Right cardiac atrium (tissue), 5 donors: ENCODE measurements around the gene BCL7C. TPM values are rescaled to one million over a fixed set of nuclear protein-coding genes. Genes with fewer than 3 reads are reported as not detected.
A peak's percentile ranks its signal among the peaks of the same experiment; 100 is the strongest.

Experiments used
- ATAC-seq, 2 donors: fragments of 200-7000 bp; cut with Tn5 transposase; one replicate each; pipeline versions ENCODE4 v1.8.0 to v1.9.1; 2020; ENCODE audit warnings: moderate library complexity in 2 of 2, mild to moderate bottlenecking in 1 of 2
- DNase-seq, 3 donors: peaks; one replicate each; pipeline ENCODE4 v3.0.0-alpha.2; 2020
- H3K27ac ChIP-seq: one replicate; pipeline ENCODE4 v1.5.1; 2013; ENCODE audit warnings: mild to moderate bottlenecking, low read length, control low read depth, moderate library complexity
- H3K27me3 ChIP-seq: one replicate; pipeline ENCODE4 v1.6.1; 2013; ENCODE audit not compliant: control insufficient read depth, insufficient read depth
- H3K4me1 ChIP-seq: one replicate; pipeline ENCODE4 v1.6.1; 2013; ENCODE audit warnings: low read length; ENCODE audit not compliant: control insufficient read depth, insufficient read depth
- H3K4me3 ChIP-seq: one replicate; pipeline ENCODE4 v1.5.1; 2013; ENCODE audit warnings: low read length, control low read depth
- H3K9me3 ChIP-seq: one replicate; pipeline ENCODE4 v1.6.1; 2013; ENCODE audit warnings: low read length; ENCODE audit not compliant: control insufficient read depth
- WGBS: extraction: QIAGEN DNeasy Blood & Tissue Kit; methylation state at CpG from one replicate; pipeline ENCODE4 v1.1.7; 2013; 5-methylcytosine and 5-hydroxymethylcytosine counted together
- intact Hi-C, 4 donors: fragments of 100-400 bp; cut with DNase I; formaldehyde crosslinking; loops; one replicate each; pipeline versions ENCODE4 v1.11.0 to v1.14.0; 2022 to 2023
- polyA plus RNA-seq: library from polyadenylated mRNA; stranded (reverse); fragments of 200-250 nt; gene quantifications from one replicate; pipeline ENCODE4 v1.2.3, GENCODE V29; 2013
- total RNA-seq, 4 donors: library from RNA; stranded (reverse); fragmentation: NEBNext Ultra II Directional; extraction: Animal tissue kit (Norgen Biotek cat#: 25700); gene quantifications; one replicate each; pipeline ENCODE4 v1.2.1, GENCODE V29; 2021
- donor health status: healthy with polysubstance abuse.
- donor health status: DM: no; HTN: yes; CAD: no.
- donor health status: DM: no; HTN: no; CAD: no.
- donor health status: DM: no; HTN: yes; CAD: no; lungs with severe emphysema.
- donor health status: DM: yes; HTN: yes; CAD: no.

Gene BCL7C
- total and polyA plus RNA-seq, 5 donors = 20.6 to 31.7 (median 29.2) TPM

GRCh38 chr16:30858829-30859423, 35.0 kb downstream of the BCL7C start:
- intact Hi-C loops = no loop called here
- ATAC-seq = no peak
- DNase-seq = no peak

GRCh38 chr16:30858111-30858495, 35.8 kb downstream of the BCL7C start:
- H3K4me3 ChIP-seq = no peak overlapping the region
- ATAC-seq (no peak), DNase-seq (no peak)
- H3K9me3 ChIP-seq = no peaks in the 10 kb centered on the region
- no peaks in the 10 kb centered on the region for H3K4me1 ChIP-seq
- intact Hi-C loops = no loop called here
- no peaks in the 10 kb centered on the region for H3K27me3 ChIP-seq
- H3K27ac ChIP-seq = no peak overlapping the region
- WGBS = 90% methylated on average over 3 of the region's 3 CpGs

More at GRCh38 chr16:30858829-30859423, 35.0 kb downstream of the BCL7C start:
- no peak overlapping the region for H3K4me3 ChIP-seq
- no peak overlapping the region for H3K27ac ChIP-seq
- no peaks in the 10 kb centered on the region for H3K4me1 ChIP-seq
- no peaks in the 10 kb centered on the region for H3K27me3 ChIP-seq
- WGBS = 73% methylated on average over 4 of the region's 4 CpGs
- no peaks in the 10 kb centered on the region for H3K9me3 ChIP-seq

- 98% methylated on average over 2 of the region's 2 CpGs for WGBS
- DNase-seq (no peak), ATAC-seq (no peak)
- no peaks in the 10 kb centered on the region for H3K27me3 ChIP-seq
- H3K9me3 ChIP-seq = no peaks in the 10 kb centered on the region
- intact Hi-C loops = no loop called here
- no peak overlapping the region for H3K27ac ChIP-seq
- H3K4me3 ChIP-seq = no peak overlapping the region
- no peaks in the 10 kb centered on the region for H3K4me1 ChIP-seq
Observed at GRCh38 chr16:30853758-30854157, 40.1 kb downstream of the BCL7C start.

- H3K4me3 ChIP-seq = no peak overlapping the region
- no peaks in the 10 kb centered on the region for H3K9me3 ChIP-seq
- no peak for DNase-seq
- no peaks in the 10 kb centered on the region for H3K27me3 ChIP-seq
- no peak overlapping the region for H3K27ac ChIP-seq
- WGBS = 70% methylated on average over 1 of the region's 1 CpG
- intact Hi-C loops = no loop called here
- no peak for ATAC-seq
- peaks cover 2% of the 10 kb centered on the region for H3K4me1 ChIP-seq
Observed at GRCh38 chr16:30850246-30850645, 43.6 kb downstream of the BCL7C start.

- intact Hi-C loops = loop anchor here in 1 of 4 donors (10.0 kb wide), 1 partner anchor 78 kb away; the partner anchor contains the start of gene FBXL19
- Histone ChIP-seq H3K27ac (no peak overlapping the region), H3K9me3 (no peaks in the 10 kb centered on the region), H3K4me3 (no peak overlapping the region), H3K27me3 (no peaks in the 10 kb centered on the region), H3K4me1 (peaks cover 4% of the 10 kb centered on the region)
- WGBS = 66% methylated on average over 4 of the region's 4 CpGs
- no peak for ATAC-seq
- DNase-seq = no peak
Observed at GRCh38 chr16:30846649-30847402, 47.1 kb downstream of the BCL7C start.

GRCh38 chr16:30844671-30845449, 49.0 kb downstream of the BCL7C start:
- Histone ChIP-seq H3K27me3 (no peaks in the 10 kb centered on the region), H3K4me3 (no peak overlapping the region), H3K9me3 (no peaks in the 10 kb centered on the region), H3K27ac (peak overlapping the region; percentile 54), H3K4me1 (peaks cover 4% of the 10 kb centered on the region)
- intact Hi-C loops = loop anchor here in 3 of 4 donors (2.0 to 10.0 kb wide), 4 partner anchors 57 to 80 kb away; partner anchors contain the start of gene FBXL19 (in 2 of the 3)
- DNase-seq = peak in 2 of 3 donors; percentile 60 to 63
- ATAC-seq = peak; percentile 82 to 93
- 26% methylated on average over 8 of the region's 8 CpGs for WGBS

GRCh38 chr16:30844346-30844670, 49.6 kb downstream of the BCL7C start:
- Histone ChIP-seq H3K27ac (no peak overlapping the region), H3K4me1 (peaks cover 4% of the 10 kb centered on the region), H3K4me3 (no peak overlapping the region), H3K9me3 (no peaks in the 10 kb centered on the region), H3K27me3 (no peaks in the 10 kb centered on the region)
- DNase-seq (no peak), ATAC-seq (no peak)
- WGBS = 82% methylated on average over 1 of the region's 1 CpG
- intact Hi-C loops = loop anchor here in 3 of 4 donors (2.0 to 10.0 kb wide), 4 partner anchors 58 to 80 kb away; partner anchors contain the start of gene FBXL19 (in 2 of the 3)

- H3K4me1 ChIP-seq = peaks cover 4% of the 10 kb centered on the region
- ATAC-seq = no peak
- no peak overlapping the region for H3K27ac ChIP-seq
- no peak overlapping the region for H3K4me3 ChIP-seq
- intact Hi-C loops = loop anchor here in 3 of 4 donors (5.0 to 10.0 kb wide), 3 partner anchors 59 to 81 kb away; partner anchors contain the start of gene FBXL19 (in 2 of the 3)
- DNase-seq = no peak
- WGBS = 94% methylated on average over 5 of the region's 5 CpGs
- H3K9me3 ChIP-seq = no peaks in the 10 kb centered on the region
- no peaks in the 10 kb centered on the region for H3K27me3 ChIP-seq
Observed at GRCh38 chr16:30843501-30843900, 50.4 kb downstream of the BCL7C start.

GRCh38 chr16:30842971-30843370, 50.9 kb downstream of the BCL7C start:
- H3K9me3 ChIP-seq = no peaks in the 10 kb centered on the region
- H3K27me3 ChIP-seq = no peaks in the 10 kb centered on the region
- no peak overlapping the region for H3K27ac ChIP-seq
- H3K4me1 ChIP-seq = peaks cover 4% of the 10 kb centered on the region
- intact Hi-C loops = loop anchor here in 3 of 4 donors (5.0 to 10.0 kb wide), 3 partner anchors 59 to 82 kb away; partner anchors contain the start of gene FBXL19 (in 2 of the 3)
- DNase-seq (no peak), ATAC-seq (no peak)
- 91% methylated on average over 4 of the region's 4 CpGs for WGBS
- H3K4me3 ChIP-seq = no peak overlapping the region

- H3K9me3 ChIP-seq = no peaks in the 10 kb centered on the region
- ATAC-seq (no peak), DNase-seq (no peak)
- intact Hi-C loops = loop anchor here in 3 of 4 donors (5.0 to 10.0 kb wide), 3 partner anchors 61 to 83 kb away; partner anchors contain the start of gene FBXL19 (in 2 of the 3)
- H3K4me1 ChIP-seq = peaks cover 4% of the 10 kb centered on the region
- no peak overlapping the region for H3K27ac ChIP-seq
- no peak overlapping the region for H3K4me3 ChIP-seq
- 94% methylated on average over 9 of the region's 9 CpGs for WGBS
- H3K27me3 ChIP-seq = no peaks in the 10 kb centered on the region
Observed at GRCh38 chr16:30841332-30841731, 52.5 kb downstream of the BCL7C start.
